ENCODE data around the gene ARHGAP24. TPM values are rescaled to one million over a fixed set of nuclear protein-coding genes. Genes with fewer than 3 reads are reported as not detected.

The ARHGAP24 gene
- total and polyA plus RNA-seq, 2 of the 13 experiments (the other 11 are each of a cell fraction or from before 2014, with no cell fraction given): 0.07 to 0.55 TPM

GRCh38 chr4:85963231-85963630, 488.3 kb downstream of the ARHGAP24 start:
- BruUV-seq (replicated peaks): no TSS peak
- ATAC-seq: no peak
- no peak for DNase-seq (ENCODE audit: low spot score)
- Histone ChIP-seq H3K4me1 (ENCODE audit: insufficient read depth, low read length) (no peaks in the 10 kb centered on the region), H3K4me2 (ENCODE audit: low read depth, low read length) (no peak overlapping the region), H3K9ac (ENCODE audit: insufficient read depth, low read depth, low read length) (no peak overlapping the region), H3K4me3 (replicated peaks in 1 of 3; ENCODE audit: insufficient read depth in 1 of 3, low read depth in 2 of 3, low read length in 3 of 3) (no peak overlapping the region), H3K79me2 (ENCODE audit: insufficient read depth, low read length) (no peaks in the 10 kb centered on the region), H3K36me3 (replicated peaks in 1 of 2; ENCODE audit: control insufficient read depth in 1 of 2, insufficient read depth in 2 of 2, low read length in 2 of 2) (no peaks in the 10 kb centered on the region), H3K27ac (ENCODE audit: extremely low read length, insufficient read depth, low read length) (no peak overlapping the region), H3K9me3 (ENCODE audit: low read length) (no peaks in the 10 kb centered on the region), H4K20me1 (ENCODE audit: insufficient read depth, low read length) (no peaks in the 10 kb centered on the region), H3K27me3 (ENCODE audit: control insufficient read depth in 1 of 2, insufficient read depth in 2 of 2, low read length in 2 of 2) (no peaks in the 10 kb centered on the region), H2AFZ (ENCODE audit: low read length) (no peak overlapping the region)
- in situ Hi-C loops (cut with HindIII; ENCODE audit: extremely low pct_ligation_motif_present, low pct_unique_long_range_greater_than_20kb) (no loop called here), intact Hi-C loops (cut with micrococcal nuclease; ENCODE audit: unreplicated experiment) (loop anchor here (10.0 kb wide), 1 partner anchor 138 kb away; no protein-coding TSS in a partner anchor)
- ChIA-PET CTCF (ENCODE audit: low intra/inter-chr PET ratio, low total read pairs) (no interaction called here), POLR2A (no interaction called here)
- TF ChIP-seq STAG1 (CRISPR knock-in tag; IDR thresholded peaks at IDR 0.05) (no peak), ZSCAN30 (CRISPR knock-in tag; IDR thresholded peaks at IDR 0.05) (no peak), NAIF1 (CRISPR knock-in tag; IDR thresholded peaks at IDR 0.05; ENCODE audit: borderline replicate concordance) (no peak), FOSL1 (CRISPR knock-in tag; IDR thresholded peaks at IDR 0.05; ENCODE audit: borderline replicate concordance) (no peak), ZNF207 (IDR thresholded peaks at IDR 0.05; ENCODE audit: borderline replicate concordance) (no peak), SNAPC5 (CRISPR knock-in tag; IDR thresholded peaks at IDR 0.05; ENCODE audit: borderline replicate concordance) (no peak), ZNF382 (CRISPR knock-in tag; IDR thresholded peaks at IDR 0.05; ENCODE audit: borderline replicate concordance) (no peak), ZNF362 (CRISPR knock-in tag; IDR thresholded peaks at IDR 0.05; ENCODE audit: borderline replicate concordance) (no peak), ZNF512 (CRISPR knock-in tag; IDR thresholded peaks at IDR 0.05) (no peak), NFE2 (CRISPR knock-in tag; IDR thresholded peaks at IDR 0.05) (no peak)
- WGBS (ENCODE audit: low lambda C conversion rate): 37% methylated on average over 1 of the region's 1 CpG
- FAIRE-seq: no peak

Measured in HepG2 (cell line).